HepG2 (cell line): ENCODE measurements around the gene FILIP1. TPM values are rescaled to one million over a fixed set of nuclear protein-coding genes. Genes with fewer than 3 reads are reported as not detected.

Experiments
- DNMT1 ChIP-seq: sonication (generic); formaldehyde crosslinking; IDR thresholded peaks from 2 replicates; pipeline ENCODE4 v1.5.1; 2020; ENCODE audit warnings: mild to moderate bottlenecking, missing genetic modification reagents
- HNF1B ChIP-seq: sonication (generic); formaldehyde crosslinking; IDR thresholded peaks from 2 replicates; pipeline ENCODE4 v1.5.1; 2020; ENCODE audit warnings: mild to moderate bottlenecking, moderate library complexity, missing genetic modification reagents
- KDM1A ChIP-seq: IDR thresholded peaks from 2 replicates; pipeline ENCODE4 v1.6.1; 2016; ENCODE audit warnings: missing compliant biosample characterization
- PRDM15 ChIP-seq: sonication (generic); formaldehyde crosslinking; IDR thresholded peaks from 2 replicates; pipeline ENCODE4 v1.4.0; 2020; ENCODE audit warnings: missing genetic modification reagents
- SNAI1 ChIP-seq: sonication (generic); formaldehyde crosslinking; IDR thresholded peaks from 2 replicates; pipeline ENCODE4 v1.5.0; 2020; ENCODE audit warnings: mild to moderate bottlenecking, missing genetic modification reagents, borderline replicate concordance
- ZHX1 ChIP-seq: sonication (generic); formaldehyde crosslinking; IDR thresholded peaks from 2 replicates; pipeline ENCODE4 v1.8.1; 2022; ENCODE audit warnings: low read depth, mild to moderate bottlenecking, missing genetic modification reagents
- ZNF232 ChIP-seq: sonication (generic); formaldehyde crosslinking; IDR thresholded peaks from 2 replicates; pipeline ENCODE4 v1.4.0; 2020; ENCODE audit warnings: missing genetic modification reagents, borderline replicate concordance
- ZNF318 ChIP-seq: sonication (generic); formaldehyde crosslinking; IDR thresholded peaks from 2 replicates; pipeline ENCODE4 v1.4.0; 2020; ENCODE audit warnings: mild to moderate bottlenecking, missing genetic modification reagents
- ZNF569 ChIP-seq: sonication (generic); formaldehyde crosslinking; IDR thresholded peaks from 2 replicates; pipeline ENCODE4 v1.5.0; 2020; ENCODE audit warnings: mild to moderate bottlenecking, missing genetic modification reagents, moderate library complexity, borderline replicate concordance
- ZNF670 ChIP-seq: sonication (generic); formaldehyde crosslinking; IDR thresholded peaks from 2 replicates; pipeline ENCODE4 v1.8.0; 2022; ENCODE audit warnings: mild to moderate bottlenecking, missing genetic modification reagents, borderline replicate concordance
- polyA plus RNA-seq, 8 experiments: library from polyadenylated mRNA; depleted of rRNA in 3 of 8; stranded (reverse) in 7 of 8; unstranded in 1 of 8; fragments of >200 nt; fragmentation: Illumina TruSeq in 4 of 8; extraction: Trizol in 4 of 8; gene quantifications; 2 replicates each; pipeline versions ENCODE4 v1.2.1 to v1.2.3, GENCODE V29; 2011 to 2016; ENCODE audit warnings: low read depth in 4 of 8, missing spikeins in 1 of 8, mixed read lengths in 1 of 8; ENCODE audit not compliant: insufficient read depth in 1 of 8
- total RNA-seq, 5 experiments: library from RNA; depleted of rRNA; stranded (reverse); fragments of >200 nt; fragmentation: Illumina TruSeq; extraction: Trizol; gene quantifications; 2 replicates each; pipeline ENCODE4 v1.2.3, GENCODE V29; 2016; ENCODE audit warnings: low read depth in 1 of 5

The FILIP1 gene
- total and polyA plus RNA-seq, 2 of the 13 experiments (the other 11 are each of a cell fraction or from before 2014, with no cell fraction given): not detected

GRCh38 chr6:75283907-75284631 is 209.5 kb downstream of the FILIP1 start (continued):
- TF ChIP-seq HNF1B (CRISPR knock-in tag): 0 out of 2 replicates have a peak, but pooled peaks have one; percentile 7
- TF ChIP-seq KDM1A: no peak
- peak; percentile 87; the same call in 1 of the 2 replicates for TF ChIP-seq PRDM15
- TF ChIP-seq ZNF569 (CRISPR knock-in tag): 0 out of 2 replicates have a peak, but pooled peaks have one; percentile 1
- TF ChIP-seq SNAI1 (CRISPR knock-in tag): 0 out of 2 replicates have a peak, but pooled peaks have one; percentile 6
- TF ChIP-seq ZHX1: peak; percentile 52
- 0 out of 2 replicates have a peak, but pooled peaks have one; percentile 1 for TF ChIP-seq ZNF318
- no peak for TF ChIP-seq DNMT1 (CRISPR knock-in tag)
- TF ChIP-seq ZNF670 (CRISPR knock-in tag): no peak
- no peak for TF ChIP-seq ZNF232
